Measurements from ENCODE around the gene BCL2L15. TPM values are rescaled to one million over a fixed set of nuclear protein-coding genes. Genes with fewer than 3 reads are reported as not detected.

Gene BCL2L15
- total and polyA plus RNA-seq, 2 of the 13 experiments (the other 11 are each of a cell fraction or from before 2014, with no cell fraction given), result 0.03 to 0.27 TPM

GRCh38 chr1:113928941-113929749 lies 41.8 kb upstream of the BCL2L15 start, which contains the start of gene HIPK1 (continued):
- TF ChIP-seq PCBP1 (IDR thresholded peaks at IDR 0.05; ENCODE audit: borderline replicate concordance, low read depth, low read length), result no peak; the same call in 1 of the 2 replicates
- no peak for TF ChIP-seq NR3C1 (CRISPR knock-in tag; IDR thresholded peaks at IDR 0.05)
- no peak for TF ChIP-seq ZNF282 (IDR thresholded peaks at IDR 0.05; ENCODE audit: partially characterized antibody)
- TF ChIP-seq ZNF773 (CRISPR knock-in tag; IDR thresholded peaks at IDR 0.05; ENCODE audit: borderline replicate concordance), result peak; percentile 19; the same call in 1 of the 2 replicates
- TF ChIP-seq ZNF264 (CRISPR knock-in tag; IDR thresholded peaks at IDR 0.05), result peak; percentile 28
- TF ChIP-seq ZNF350 (CRISPR knock-in tag; IDR thresholded peaks at IDR 0.05; ENCODE audit: borderline replicate concordance, low read depth), result peak; percentile 89
- TF ChIP-seq SP140L (CRISPR knock-in tag; IDR thresholded peaks at IDR 0.05; ENCODE audit: borderline replicate concordance), result no peak
- TF ChIP-seq TEAD2 (CRISPR knock-in tag; IDR thresholded peaks at IDR 0.05), result no peak
- TF ChIP-seq NPAS2 (CRISPR knock-in tag; IDR thresholded peaks at IDR 0.05; ENCODE audit: borderline replicate concordance), result no peak
- TF ChIP-seq RARG (CRISPR knock-in tag; IDR thresholded peaks at IDR 0.05; ENCODE audit: low read depth), result no peak
- no peak for TF ChIP-seq MTF2 (CRISPR knock-in tag; IDR thresholded peaks at IDR 0.05; ENCODE audit: borderline replicate concordance)
- peak; percentile 89 for TF ChIP-seq ZHX2 (IDR thresholded peaks at IDR 0.05; ENCODE audit: low read depth)
- no peak; the same call in 1 of the 2 replicates for TF ChIP-seq ZHX2 (CRISPR knock-in tag; IDR thresholded peaks at IDR 0.05; ENCODE audit: borderline replicate concordance)
- no peak for TF ChIP-seq SIX4 (CRISPR knock-in tag; IDR thresholded peaks at IDR 0.05)
- no peak for TF ChIP-seq ATRX (CRISPR knock-in tag; IDR thresholded peaks at IDR 0.05; ENCODE audit: borderline replicate concordance)
- TF ChIP-seq ZNF644 (CRISPR knock-in tag; IDR thresholded peaks at IDR 0.05; ENCODE audit: low read depth), result no peak
- no peak for TF ChIP-seq ZNF737 (CRISPR knock-in tag; IDR thresholded peaks at IDR 0.05; ENCODE audit: borderline replicate concordance)
- no peak for TF ChIP-seq ZUFSP (CRISPR knock-in tag; IDR thresholded peaks at IDR 0.05; ENCODE audit: borderline replicate concordance)
- TF ChIP-seq SMAD1 (CRISPR knock-in tag; IDR thresholded peaks at IDR 0.05; ENCODE audit: borderline replicate concordance, low read depth), result no peak; the same call in 1 of the 2 replicates
- TF ChIP-seq IRF9 (CRISPR knock-in tag; IDR thresholded peaks at IDR 0.05; ENCODE audit: borderline replicate concordance), result no peak
- peak; percentile 81 for TF ChIP-seq BRD4 (CRISPR knock-in tag; IDR thresholded peaks at IDR 0.05)

Data from HepG2 (cell line).